ENCODE data around the gene MEGF6.

DNA sequence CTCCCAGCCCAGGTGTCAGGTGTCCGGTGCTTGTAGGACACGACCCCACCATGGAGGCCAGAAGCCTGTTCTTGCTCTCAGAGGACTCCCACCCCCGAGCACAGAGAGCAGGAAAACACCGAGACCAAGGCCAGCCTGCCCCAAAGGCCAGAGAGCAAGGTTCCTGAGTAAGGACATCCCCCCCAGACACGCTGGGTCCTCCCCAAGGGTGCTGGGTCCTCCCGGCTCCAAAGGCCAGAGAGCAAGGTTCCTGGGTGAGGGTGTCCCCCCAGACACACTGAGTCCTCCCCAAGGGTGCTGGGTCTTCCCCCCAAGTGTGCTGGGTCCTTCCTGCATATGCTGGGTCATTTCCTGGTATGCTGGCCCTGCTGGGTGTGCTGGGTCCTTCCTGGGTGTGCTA is 40.0 kb downstream of the MEGF6 start:
- TF ChIP-seq CTCF (IDR thresholded peaks at IDR 0.05; ENCODE audit: low read depth, low read length, poor library complexity, severe bottlenecking), result no peak
- no peak for TF ChIP-seq EZH2phosphoT487 (IDR thresholded peaks at IDR 0.05; ENCODE audit: borderline replicate concordance, low read length)
